Endothelial cell of umbilical vein (primary cell): ENCODE data around the gene HCK. TPM values are rescaled to one million over a fixed set of nuclear protein-coding genes. Genes with fewer than 3 reads are reported as not detected.

Experiments used
- BruUV-seq: library from RNA; stranded (reverse); fragments of 400-500 nt; replicated peaks from 2 replicates; lab custom pipeline; 2021; lab: Mats Ljungman, UMichigan
- CTCF ChIA-PET: fragments of 300-600, 350-600 bp; sonication (Branson Sonifier 250); formaldehyde crosslinking; loops from one replicate; lab custom pipeline; 2021; ENCODE audit warnings: antibody characterized with exemption, inconsistent platforms; lab: Charles Lee
- POLR2A ChIA-PET: fragments of 300-600, 350-600 bp; sonication (Branson Sonifier 250); formaldehyde crosslinking; loops from one replicate; lab custom pipeline; 2021; ENCODE audit warnings: antibody characterized with exemption, inconsistent platforms; lab: Charles Lee
- DNase-seq: peaks from one replicate; pipeline ENCODE4 v3.0.0-alpha.2; 2011; ENCODE audit warnings: low read depth, low spot score
- FAIRE-seq: peaks from 2 replicates; lab custom pipeline; 2011; peaks lifted over from hg19 to GRCh38; lab: Jason Lieb, UNC
- H2AFZ ChIP-seq: 2 replicates; pipeline ENCODE4 v1.6.0; 2012; ENCODE audit warnings: low read depth, low read length, control low read depth, inconsistent platforms
- H3K27ac ChIP-seq: 2 replicates; pipeline ENCODE4 v1.5.1; 2011; ENCODE audit warnings: low read depth, mild to moderate bottlenecking, control low read depth, low read length, moderate library complexity; ENCODE audit not compliant: insufficient read depth
- H3K27me3 ChIP-seq, 2 experiments: 2 replicates each; pipeline versions ENCODE4 v1.6.0 to v1.6.1; 2011; ENCODE audit warnings: low read length in 2 of 2, mixed read lengths in 1 of 2; ENCODE audit not compliant: control insufficient read depth in 2 of 2, insufficient read depth in 2 of 2
- H3K36me3 ChIP-seq, 2 experiments: 2 replicates in 1 of 2; 3 replicates in 1 of 2; pipeline ENCODE4 v1.5.1; 2011; ENCODE audit warnings: low read length in 2 of 2, mild to moderate bottlenecking in 1 of 2, moderate library complexity in 1 of 2; ENCODE audit not compliant: control insufficient read depth in 2 of 2, insufficient read depth in 2 of 2; ENCODE audit errors: extremely low read depth in 1 of 2
- H3K4me1 ChIP-seq: 3 replicates; pipeline ENCODE4 v1.5.1; 2011; ENCODE audit warnings: mild to moderate bottlenecking, low read length; ENCODE audit not compliant: control insufficient read depth, insufficient read depth; ENCODE audit errors: extremely low read depth
- H3K4me2 ChIP-seq: 2 replicates; pipeline ENCODE4 v1.6.1; 2011; ENCODE audit warnings: low read length, control low read depth, mixed read lengths; ENCODE audit not compliant: insufficient read depth
- H3K4me3 ChIP-seq, 3 experiments: fragments of 200-600 bp in 1 of 3; sonication (generic), shearing (Covaris generic) in 1 of 3; replicated peaks in 1 of 3; 2 replicates each; pipeline ENCODE4 v1.5.1; 2011 to 2016; ENCODE audit warnings: control low read depth in 3 of 3, low read length in 3 of 3, mild to moderate bottlenecking in 2 of 3, inconsistent platforms in 1 of 3, low read depth in 1 of 3, moderate library complexity in 1 of 3; ENCODE audit not compliant: insufficient read depth in 1 of 3
- H3K79me2 ChIP-seq: 2 replicates; pipeline ENCODE4 v1.6.0; 2012; ENCODE audit warnings: low read length, inconsistent platforms; ENCODE audit not compliant: control insufficient read depth, insufficient read depth
- H3K9ac ChIP-seq: replicated peaks from 2 replicates; pipeline ENCODE3; 2011; ENCODE audit warnings: low read length, control low read depth; ENCODE audit not compliant: insufficient read depth; ENCODE audit errors: extremely low read depth
- H3K9me1 ChIP-seq: replicated peaks from 3 replicates; pipeline ENCODE4 v1.6.0; 2011; ENCODE audit warnings: mild to moderate bottlenecking, low read length; ENCODE audit not compliant: control insufficient read depth, insufficient read depth; ENCODE audit errors: extremely low read depth
- H3K9me3 ChIP-seq: replicated peaks from 2 replicates; pipeline ENCODE4 v1.5.1; 2012; ENCODE audit warnings: low read length, inconsistent platforms; ENCODE audit not compliant: control insufficient read depth, insufficient read depth
- H4K20me1 ChIP-seq: replicated peaks from 2 replicates; pipeline ENCODE3; 2011; ENCODE audit warnings: mild to moderate bottlenecking, low read length; ENCODE audit not compliant: control insufficient read depth, insufficient read depth; ENCODE audit errors: extremely low read depth
- CTCF ChIP-seq, 2 donors: IDR thresholded peaks; 1 replicate in 1 of 2; 2 replicates in 1 of 2; pipeline ENCODE4 v1.5.1; 2011; ENCODE audit warnings: low read length in 2 of 2, mild to moderate bottlenecking in 2 of 2, moderate library complexity in 2 of 2, control low read depth in 1 of 2, inconsistent platforms in 1 of 2, low read depth in 1 of 2; ENCODE audit not compliant: insufficient read depth in 1 of 2; ENCODE audit errors: extremely low read depth in 1 of 2
- EZH2 ChIP-seq: IDR thresholded peaks from 2 replicates; pipeline ENCODE4 v1.6.1; 2012; ENCODE audit warnings: borderline replicate concordance, low read depth, mild to moderate bottlenecking, moderate library complexity, low read length, inconsistent platforms; ENCODE audit not compliant: severe bottlenecking
- JUN ChIP-seq: IDR thresholded peaks from 2 replicates; pipeline ENCODE4 v1.6.1; 2011; ENCODE audit warnings: borderline replicate concordance, low read depth; ENCODE audit not compliant: insufficient read length, insufficient read depth
- POLR2A ChIP-seq: IDR thresholded peaks from 2 replicates; pipeline ENCODE4 v1.6.1; 2012; ENCODE audit warnings: low read depth, mild to moderate bottlenecking, control low read depth, low read length
- dilution Hi-C: fragments of 300-500 bp; cut with MboI; formaldehyde crosslinking; loops from one replicate; pipeline ENCODE4 v1.15.0; 2019; ENCODE audit warnings: low sequenced_read_pairs; ENCODE audit not compliant: extremely low pct_ligation_motif_present
- intact Hi-C: fragments of 100-400 bp; cut with micrococcal nuclease; formaldehyde crosslinking; loops from one replicate; pipeline ENCODE4 v1.10.0; 2022
- polyA plus RNA-seq, 4 experiments: library from polyadenylated mRNA; depleted of rRNA in 3 of 4; stranded (reverse) in 3 of 4; unstranded in 1 of 4; fragments of >200 nt; gene quantifications; 2 replicates each; pipeline versions ENCODE4 v1.2.1 to v1.2.3, GENCODE V29; 2011 to 2012; ENCODE audit warnings: missing spikeins in 1 of 4
- total RNA-seq: library from RNA; stranded (reverse); gene quantifications from 2 replicates; pipeline ENCODE4 v1.2.3, GENCODE V29; 2021

HCK gene
- total and polyA plus RNA-seq, 2 donors (not counting 3 experiments of a cell fraction or from before 2014, with no cell fraction given): not detected

GRCh38 chr20:32034581-32035425, 17.2 kb upstream of the HCK start:
- FAIRE-seq: no peak
- intact Hi-C loops: no loop called here
- H3K9me1 ChIP-seq: no peaks in the 10 kb centered on the region
- dilution Hi-C loops: no loop called here
- CTCF ChIA-PET: interaction anchor here (0.8 to 10.3 kb wide), 10 partner anchors 7 to 618 kb away, joined by 3 to 243 read pairs (median 6); partner anchors contain the start of gene PDRG1
- peaks cover 6 to 16% of the 10 kb centered on the region in 2 experiments for H3K27me3 ChIP-seq
- POLR2A ChIA-PET: no interaction called here
- H4K20me1 ChIP-seq: no peaks in the 10 kb centered on the region
- no TSS peak for BruUV-seq
- H2AFZ ChIP-seq: no peak overlapping the region
- H3K4me2 ChIP-seq: no peak overlapping the region
- no peak overlapping the region for H3K4me3 ChIP-seq
- no peaks in the 10 kb centered on the region for H3K36me3 ChIP-seq
- H3K4me1 ChIP-seq: no peaks in the 10 kb centered on the region
- H3K9me3 ChIP-seq: no peaks in the 10 kb centered on the region
- no peak overlapping the region for H3K27ac ChIP-seq
- no peak overlapping the region for H3K9ac ChIP-seq
- no peak for DNase-seq
- H3K79me2 ChIP-seq: no peaks in the 10 kb centered on the region
- TF ChIP-seq EZH2 (no peak), CTCF (IDR thresholded peaks at IDR 0.05; ENCODE audit: extremely low read depth in 1 of 2, insufficient read depth in 1 of 2, low read depth in 1 of 2, low read length in 2 of 2) (peak in 1 of 2 donors; percentile 27)

GRCh38 chr20:32035426-32035779, 16.6 kb upstream of the HCK start:
- Histone ChIP-seq H3K27me3 (peaks cover 6 to 16% of the 10 kb centered on the region in 2 experiments), H3K4me2 (no peak overlapping the region), H3K4me3 (no peak overlapping the region), H3K9me1 (no peaks in the 10 kb centered on the region), H3K79me2 (no peaks in the 10 kb centered on the region), H3K9me3 (no peaks in the 10 kb centered on the region), H3K4me1 (no peaks in the 10 kb centered on the region), H3K9ac (no peak overlapping the region), H3K36me3 (no peaks in the 10 kb centered on the region), H3K27ac (no peak overlapping the region), H2AFZ (no peak overlapping the region), H4K20me1 (no peaks in the 10 kb centered on the region)
- no peak for TF ChIP-seq POLR2A
- no peak for TF ChIP-seq JUN
- FAIRE-seq (no peak), DNase-seq (no peak)
- no TSS peak for BruUV-seq
- dilution Hi-C loops (no loop called here), intact Hi-C loops (no loop called here)
- CTCF ChIA-PET: interaction anchor here (1.1 to 10.3 kb wide), 8 partner anchors 22 to 617 kb away, joined by 4 to 243 read pairs (median 6); partner anchors contain the start of gene PDRG1
- POLR2A ChIA-PET: no interaction called here
